ENCODE data around the gene NLGN2.

- TF ChIP-seq, protein P1, sequence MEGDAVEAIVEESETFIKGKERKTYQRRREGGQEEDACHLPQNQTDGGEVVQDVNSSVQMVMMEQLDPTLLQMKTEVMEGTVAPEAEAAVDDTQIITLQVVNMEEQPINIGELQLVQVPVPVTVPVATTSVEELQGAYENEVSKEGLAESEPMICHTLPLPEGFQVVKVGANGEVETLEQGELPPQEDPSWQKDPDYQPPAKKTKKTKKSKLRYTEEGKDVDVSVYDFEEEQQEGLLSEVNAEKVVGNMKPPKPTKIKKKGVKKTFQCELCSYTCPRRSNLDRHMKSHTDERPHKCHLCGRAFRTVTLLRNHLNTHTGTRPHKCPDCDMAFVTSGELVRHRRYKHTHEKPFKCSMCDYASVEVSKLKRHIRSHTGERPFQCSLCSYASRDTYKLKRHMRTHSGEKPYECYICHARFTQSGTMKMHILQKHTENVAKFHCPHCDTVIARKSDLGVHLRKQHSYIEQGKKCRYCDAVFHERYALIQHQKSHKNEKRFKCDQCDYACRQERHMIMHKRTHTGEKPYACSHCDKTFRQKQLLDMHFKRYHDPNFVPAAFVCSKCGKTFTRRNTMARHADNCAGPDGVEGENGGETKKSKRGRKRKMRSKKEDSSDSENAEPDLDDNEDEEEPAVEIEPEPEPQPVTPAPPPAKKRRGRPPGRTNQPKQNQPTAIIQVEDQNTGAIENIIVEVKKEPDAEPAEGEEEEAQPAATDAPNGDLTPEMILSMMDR (IDR thresholded peaks at IDR 0.05), result no peak
- TF ChIP-seq POLR2A (IDR thresholded peaks at IDR 0.05), result no peak
Measured at GRCh38 chr17:7403043-7403726, 4.5 kb upstream of the NLGN2 start.
